Measurements from ENCODE around the gene MPDZ. TPM values are rescaled to one million over a fixed set of nuclear protein-coding genes. Genes with fewer than 3 reads are reported as not detected.

The MPDZ gene
- total RNA-seq, 1 donor from 2014 or later, result 70.7 TPM

- H3K27me3 ChIP-seq (ENCODE audit: low read depth), result peaks cover 8% of the 10 kb centered on the region
- no peaks in the 10 kb centered on the region for H3K36me3 ChIP-seq
- intact Hi-C loops (cut with micrococcal nuclease), result no loop called here
- H3K4me1 ChIP-seq, result peaks cover 11% of the 10 kb centered on the region
- no peak for DNase-seq
- no peak overlapping the region for H3K27ac ChIP-seq (replicated peaks)
- H3K9me3 ChIP-seq (replicated peaks), result no peaks in the 10 kb centered on the region
- no peak overlapping the region for H3K4me3 ChIP-seq
- no peak for TF ChIP-seq CTCF (IDR thresholded peaks at IDR 0.05; ENCODE audit: borderline replicate concordance)
These were observed 215.5 kb downstream of the MPDZ start for GRCh38 chr9:13063880-13064459.

- Histone ChIP-seq H3K27ac (replicated peaks) (no peak overlapping the region), H3K36me3 (no peaks in the 10 kb centered on the region), H3K27me3 (ENCODE audit: low read depth) (peaks cover 8% of the 10 kb centered on the region), H3K9me3 (replicated peaks) (no peaks in the 10 kb centered on the region), H3K4me3 (no peak overlapping the region), H3K4me1 (peaks cover 11% of the 10 kb centered on the region)
- DNase-seq, result no peak
- intact Hi-C loops (cut with micrococcal nuclease), result no loop called here
- TF ChIP-seq CTCF (IDR thresholded peaks at IDR 0.05; ENCODE audit: borderline replicate concordance), result no peak
These were observed 218.1 kb downstream of the MPDZ start for GRCh38 chr9:13061390-13061789.

All from left ventricle myocardium inferior (tissue), 1 donor.